MM.1S (cell line): ENCODE results near the gene NCSTN.

Experiments used
- DNase-seq: peaks from one replicate; pipeline ENCODE4 v3.0.0-alpha.2; 2015
- H2AFZ ChIP-seq: fragments of 300-600 bp; sonication (generic); 2 replicates; pipeline ENCODE4 v1.6.0; 2016; ENCODE audit warnings: antibody characterized with exemption, low read length
- H3F3A ChIP-seq: fragments of 300-600 bp; sonication (generic); 2 replicates; pipeline ENCODE4 v1.6.1; 2016; ENCODE audit warnings: mild to moderate bottlenecking, antibody characterized with exemption, low read length, moderate library complexity, mixed read lengths; ENCODE audit not compliant: insufficient read depth
- H3K27ac ChIP-seq: fragments of 300-600 bp; sonication (generic); 2 replicates; pipeline ENCODE4 v1.5.1; 2016; ENCODE audit warnings: mild to moderate bottlenecking, low read length
- H3K27me3 ChIP-seq: fragments of 300-600 bp; sonication (generic); replicated peaks from 2 replicates; pipeline ENCODE4 v1.6.0; 2016; ENCODE audit warnings: low read length; ENCODE audit not compliant: insufficient read depth
- H3K36me3 ChIP-seq: fragments of 300-600 bp; sonication (generic); replicated peaks from 2 replicates; pipeline ENCODE4 v1.6.1; 2016; ENCODE audit warnings: mild to moderate bottlenecking, low read length, mixed read lengths; ENCODE audit not compliant: insufficient read depth
- H3K4me1 ChIP-seq: fragments of 300-600 bp; sonication (generic); 2 replicates; pipeline ENCODE4 v1.6.1; 2016; ENCODE audit warnings: low read length, mixed read lengths
- H3K4me2 ChIP-seq: fragments of 300-600 bp; sonication (generic); 2 replicates; pipeline ENCODE4 v1.6.0; 2016; ENCODE audit warnings: low read depth, low read length
- H3K4me3 ChIP-seq: fragments of 300-600 bp; sonication (generic); 2 replicates; pipeline ENCODE4 v1.5.1; 2016; ENCODE audit warnings: low read length, mixed read lengths
- H3K79me2 ChIP-seq: fragments of 300-600 bp; sonication (generic); 2 replicates; pipeline ENCODE4 v1.6.1; 2016; ENCODE audit warnings: mixed run types, low read length, mixed read lengths
- H3K9ac ChIP-seq: fragments of 300-600 bp; sonication (generic); 2 replicates; pipeline ENCODE4 v1.6.1; 2016; ENCODE audit warnings: low read length, mixed read lengths
- H3K9me2 ChIP-seq: fragments of 300-600 bp; sonication (generic); replicated peaks from 2 replicates; pipeline ENCODE4 v1.6.1; 2016; ENCODE audit warnings: mild to moderate bottlenecking, low read length, mixed read lengths; ENCODE audit not compliant: insufficient read depth
- H3K9me3 ChIP-seq: fragments of 300-600 bp; sonication (generic); replicated peaks from 2 replicates; pipeline ENCODE4 v1.6.1; 2016; ENCODE audit warnings: mild to moderate bottlenecking, low read length, mixed read lengths; ENCODE audit not compliant: insufficient read depth
- H4K20me1 ChIP-seq: fragments of 300-600 bp; sonication (generic); 2 replicates; pipeline ENCODE4 v1.6.1; 2016; ENCODE audit warnings: mild to moderate bottlenecking, low read length, moderate library complexity, mixed read lengths; ENCODE audit not compliant: insufficient read depth
- EZH2 ChIP-seq: fragments of 300-600 bp; sonication (generic); optimal IDR thresholded peaks from 2 replicates; pipeline ENCODE3; 2017; ENCODE audit warnings: low read depth, mild to moderate bottlenecking, antibody characterized with exemption, low read length, mixed read lengths
- EZH2phosphoT487 ChIP-seq: fragments of 300-600 bp; sonication (generic); IDR thresholded peaks from 2 replicates; pipeline ENCODE4 v1.6.1; 2018; ENCODE audit warnings: antibody characterized with exemption, low read length
- TF ChIP-seq, protein P1 (sequence below): fragments of 300-600 bp; sonication (generic); IDR thresholded peaks from 2 replicates; pipeline ENCODE4 v1.5.1; 2016; ENCODE audit warnings: antibody characterized with exemption, low read length, mixed read lengths

Gene NCSTN

GRCh38 chr1:160365325-160365724 lies 22.1 kb downstream of the NCSTN start:
- Histone ChIP-seq H3K27me3 (no peaks in the 10 kb centered on the region), H3K4me1 (no peaks in the 10 kb centered on the region), H3K9me3 (no peaks in the 10 kb centered on the region), H3F3A (no peaks in the 10 kb centered on the region), H3K79me2 (no peaks in the 10 kb centered on the region), H3K27ac (no peak overlapping the region), H2AFZ (no peak overlapping the region), H3K4me2 (no peak overlapping the region), H3K4me3 (no peak overlapping the region), H3K36me3 (no peaks in the 10 kb centered on the region), H4K20me1 (no peaks in the 10 kb centered on the region), H3K9ac (no peak overlapping the region), H3K9me2 (no peaks in the 10 kb centered on the region)
- TF ChIP-seq EZH2 (no peak), EZH2phosphoT487 (no peak)
- TF ChIP-seq, protein P1, sequence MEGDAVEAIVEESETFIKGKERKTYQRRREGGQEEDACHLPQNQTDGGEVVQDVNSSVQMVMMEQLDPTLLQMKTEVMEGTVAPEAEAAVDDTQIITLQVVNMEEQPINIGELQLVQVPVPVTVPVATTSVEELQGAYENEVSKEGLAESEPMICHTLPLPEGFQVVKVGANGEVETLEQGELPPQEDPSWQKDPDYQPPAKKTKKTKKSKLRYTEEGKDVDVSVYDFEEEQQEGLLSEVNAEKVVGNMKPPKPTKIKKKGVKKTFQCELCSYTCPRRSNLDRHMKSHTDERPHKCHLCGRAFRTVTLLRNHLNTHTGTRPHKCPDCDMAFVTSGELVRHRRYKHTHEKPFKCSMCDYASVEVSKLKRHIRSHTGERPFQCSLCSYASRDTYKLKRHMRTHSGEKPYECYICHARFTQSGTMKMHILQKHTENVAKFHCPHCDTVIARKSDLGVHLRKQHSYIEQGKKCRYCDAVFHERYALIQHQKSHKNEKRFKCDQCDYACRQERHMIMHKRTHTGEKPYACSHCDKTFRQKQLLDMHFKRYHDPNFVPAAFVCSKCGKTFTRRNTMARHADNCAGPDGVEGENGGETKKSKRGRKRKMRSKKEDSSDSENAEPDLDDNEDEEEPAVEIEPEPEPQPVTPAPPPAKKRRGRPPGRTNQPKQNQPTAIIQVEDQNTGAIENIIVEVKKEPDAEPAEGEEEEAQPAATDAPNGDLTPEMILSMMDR, result no peak
- no peak for DNase-seq

GRCh38 chr1:160366731-160367515 lies 23.7 kb downstream of the NCSTN start, which contains the start of gene NHLH1:
NHLH1 (plus strand) TSS chr1:160367071; CDS start chr1:160370732, 3,661 bp downstream.
- Histone ChIP-seq H3K4me1 (no peaks in the 10 kb centered on the region), H3K27me3 (no peaks in the 10 kb centered on the region), H2AFZ (no peak within 1 kb of the TSS), H3K4me2 (no peak within 1 kb of the TSS), H3K9me2 (no peaks in the 10 kb centered on the region), H3K9me3 (no peaks in the 10 kb centered on the region), H3K9ac (no peak within 1 kb of the TSS), H4K20me1 (no peaks in the 10 kb centered on the region), H3K79me2 (no peaks in the 10 kb centered on the region), H3K36me3 (no peaks in the 10 kb centered on the region), H3K27ac (no peak within 1 kb of the TSS), H3K4me3 (no peak within 1 kb of the TSS), H3F3A (no peaks in the 10 kb centered on the region)
- DNase-seq, result no peak
- TF ChIP-seq, protein P1, result no peak
- no peak for TF ChIP-seq EZH2
- no peak for TF ChIP-seq EZH2phosphoT487

- Histone ChIP-seq H3K9me2 (no peaks in the 10 kb centered on the region), H3K4me1 (no peaks in the 10 kb centered on the region), H3K9me3 (no peaks in the 10 kb centered on the region), H3F3A (no peaks in the 10 kb centered on the region), H3K79me2 (no peaks in the 10 kb centered on the region), H3K4me3 (no peak overlapping the region), H3K36me3 (no peaks in the 10 kb centered on the region), H3K27me3 (no peaks in the 10 kb centered on the region), H2AFZ (no peak overlapping the region), H3K9ac (no peak overlapping the region), H4K20me1 (no peaks in the 10 kb centered on the region), H3K4me2 (no peak overlapping the region), H3K27ac (no peak overlapping the region)
- no peak for DNase-seq
- no peak for TF ChIP-seq EZH2
- TF ChIP-seq, protein P1, result no peak
- no peak for TF ChIP-seq EZH2phosphoT487
Measured at GRCh38 chr1:160367516-160367900, 24.3 kb downstream of the NCSTN start.
